NCI-H460 (cell line): ENCODE measurements around the gene RCL1. TPM values are rescaled to one million over a fixed set of nuclear protein-coding genes. Genes with fewer than 3 reads are reported as not detected.
"Not testable (repeated sequence)": the region's sequence is repeated elsewhere in the genome, so short reads cannot be mapped to it uniquely, and the experiment has no call there.

Source experiments
- DNase-seq: peaks from one replicate; pipeline ENCODE4 v3.0.0-alpha.2; 2016; ENCODE audit warnings: low read depth; ENCODE audit errors: extremely low read depth
- total RNA-seq: library from RNA; depleted of rRNA; stranded (reverse); fragments of >200 nt; shearing (Covaris generic); gene quantifications from 2 replicates; pipeline ENCODE4 v1.2.3, GENCODE V29; 2014

Gene RCL1
- total RNA-seq, 1 experiment from 2014 or later = 22.1 TPM

DNA sequence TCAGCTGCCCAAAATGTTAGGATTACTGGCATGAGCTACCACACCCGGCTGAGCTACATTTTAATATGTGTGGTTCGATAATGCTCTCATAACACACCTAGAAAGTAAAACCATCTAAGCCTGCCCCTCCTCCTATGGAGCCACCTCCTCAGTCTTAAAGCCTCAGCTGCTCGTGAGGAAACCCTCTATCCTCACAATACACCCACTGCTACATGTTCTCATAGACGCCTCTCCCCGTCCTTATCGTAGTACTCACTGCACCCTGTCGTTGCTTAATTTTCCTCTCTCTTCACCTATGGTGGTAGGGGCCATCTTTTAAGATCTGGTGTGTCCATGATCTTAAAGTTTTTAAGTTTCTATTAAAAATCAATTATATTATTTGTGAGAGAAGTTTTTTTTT is 72.9 kb downstream of the RCL1 start:
- DNase-seq = no peak

DNA sequence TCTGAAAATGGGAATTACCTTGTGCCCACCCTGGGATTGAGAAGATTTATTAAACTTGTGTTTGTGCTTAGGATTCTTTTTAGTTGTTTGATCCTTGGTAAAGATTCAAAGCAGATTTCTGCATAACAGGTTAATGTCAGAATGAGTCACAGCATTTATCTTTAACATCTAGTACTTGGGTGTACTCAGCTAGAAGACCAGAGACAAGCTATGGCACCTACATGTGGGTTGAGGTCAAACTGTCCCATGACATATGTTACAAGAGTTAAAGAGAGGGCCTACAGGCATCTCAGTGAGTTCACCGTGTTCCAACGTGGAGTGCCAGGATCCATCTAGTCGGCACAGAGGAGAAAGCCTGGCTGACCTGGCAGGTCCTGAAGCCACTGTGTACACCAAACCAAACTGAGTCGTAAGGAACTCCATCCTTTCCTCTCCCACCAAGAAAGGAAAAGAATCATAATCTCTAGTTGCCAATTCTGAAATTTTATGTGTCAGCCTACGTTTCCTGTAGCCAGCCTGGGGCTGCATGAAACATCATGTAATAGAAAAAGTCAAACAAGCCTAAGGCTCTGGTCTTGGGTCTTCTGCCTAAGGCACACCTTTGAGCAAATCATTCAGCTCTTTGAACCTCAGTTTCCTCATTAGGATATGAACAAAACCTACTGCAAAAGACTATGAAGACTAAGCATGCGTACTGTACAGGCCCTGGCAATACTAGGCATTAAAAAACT is 73.7 kb downstream of the RCL1 start:
- no peak for DNase-seq

GRCh38 chr9:4873066-4873465 is 80.3 kb downstream of the RCL1 start:
- DNase-seq = no peak

DNA sequence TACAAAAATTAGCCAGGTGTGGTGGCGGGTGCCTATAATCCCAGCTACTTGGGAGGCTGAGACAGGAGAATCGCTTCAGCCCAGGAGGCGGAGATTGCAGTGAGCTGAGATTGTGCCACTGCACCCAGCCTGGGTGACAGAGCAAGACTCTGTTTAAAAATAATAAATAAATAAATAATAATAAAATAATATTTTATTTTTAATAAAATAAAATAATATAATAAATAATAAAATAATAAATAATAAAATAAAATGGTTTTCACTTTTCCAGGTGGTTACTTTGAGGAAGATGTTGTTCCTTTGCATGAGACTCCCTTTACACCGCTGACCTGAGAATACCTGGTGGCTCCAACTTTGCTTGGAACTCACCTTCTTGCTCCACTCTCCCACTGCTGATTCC is 82.8 kb downstream of the RCL1 start:
- no peak for DNase-seq

GRCh38 chr9:4879115-4879558 is 86.4 kb downstream of the RCL1 start:
- no peak for DNase-seq

- no peak for DNase-seq
Observed at GRCh38 chr9:4883326-4883873, 90.7 kb downstream of the RCL1 start.

DNA sequence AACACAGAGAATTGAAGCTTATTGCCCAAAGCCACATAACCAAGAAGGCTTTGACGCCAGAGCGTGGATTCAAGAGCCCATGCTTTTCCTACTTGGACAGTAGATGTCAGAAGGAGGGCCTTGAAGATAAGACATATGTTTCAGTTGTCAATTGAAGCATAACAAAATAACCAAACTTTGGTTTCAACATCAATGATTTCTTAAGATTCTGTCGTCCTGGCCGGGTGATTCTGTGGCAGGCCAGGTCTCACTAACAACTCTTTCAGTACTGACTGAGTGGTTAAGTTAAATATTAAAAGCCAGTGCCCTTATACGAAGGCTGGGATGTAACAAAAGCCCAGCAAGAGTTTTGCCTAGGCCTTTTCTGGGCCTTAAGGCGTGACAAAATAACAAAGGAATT is 94.0 kb downstream of the RCL1 start:
- no peak for DNase-seq

- DNase-seq = no peak
Observed at GRCh38 chr9:4887556-4887955, 94.8 kb downstream of the RCL1 start.

DNA sequence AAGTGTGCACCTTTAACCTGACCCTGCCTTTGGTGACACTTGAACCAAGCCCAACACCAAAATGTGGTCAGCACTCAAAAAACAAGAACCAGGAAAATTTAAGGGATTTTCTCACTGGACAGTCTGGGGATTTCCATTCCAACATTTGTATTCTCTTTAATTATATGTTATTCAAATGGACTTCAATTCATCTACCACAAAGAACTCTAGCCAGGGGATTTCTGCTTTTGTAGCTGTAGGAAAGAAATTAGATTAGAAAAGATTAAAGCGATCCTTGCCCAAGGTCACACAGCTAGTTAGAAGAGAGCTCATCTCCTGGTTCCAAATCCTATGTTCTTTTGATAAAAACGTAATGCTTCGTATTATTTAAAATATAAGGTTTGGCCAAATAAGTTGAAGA is 97.5 kb downstream of the RCL1 start:
- DNase-seq = no peak

DNA sequence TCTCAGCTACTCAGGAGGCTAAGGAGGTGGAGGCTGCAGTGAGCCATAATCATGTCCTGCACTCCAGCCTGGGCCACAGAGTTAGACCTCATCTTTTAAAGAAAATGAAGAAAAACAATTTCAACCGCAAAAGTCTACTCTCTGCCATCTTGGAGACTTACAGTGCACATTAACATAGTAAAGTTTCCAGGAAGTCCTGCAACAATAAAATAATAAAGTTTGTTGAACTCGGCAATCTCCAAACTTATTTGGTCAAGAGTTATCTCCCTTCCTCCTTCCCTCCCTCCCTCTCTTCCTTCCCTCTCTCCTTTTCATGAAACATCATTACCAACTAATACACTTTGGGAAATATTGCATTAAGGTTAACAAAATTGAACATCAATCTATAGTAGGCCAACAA is 98.2 kb downstream of the RCL1 start:
- DNase-seq = no peak

GRCh38 chr9:4891674-4892073 is 98.9 kb downstream of the RCL1 start:
- DNase-seq = no peak

GRCh38 chr9:4892501-4893194 is 99.9 kb downstream of the RCL1 start:
- no peak for DNase-seq

DNA sequence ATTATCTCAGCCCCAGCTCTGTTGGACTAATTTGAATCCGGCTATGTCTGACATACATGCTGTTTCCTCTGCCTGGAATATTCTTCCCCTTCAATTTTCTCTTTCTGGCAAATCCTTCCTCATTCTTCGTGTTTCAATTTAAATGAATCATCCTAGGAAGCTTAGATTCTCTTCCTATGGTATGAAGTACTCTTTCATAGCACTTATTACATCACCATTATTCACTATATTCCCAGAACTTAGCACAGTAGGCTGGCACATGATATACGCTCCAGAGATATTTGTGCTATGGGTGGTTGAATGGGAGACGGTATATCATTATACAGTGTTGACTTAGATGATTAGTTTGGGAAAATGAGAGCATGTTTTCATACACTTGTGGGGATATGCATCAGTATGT is 101.3 kb downstream of the RCL1 start:
- DNase-seq = no peak

DNA sequence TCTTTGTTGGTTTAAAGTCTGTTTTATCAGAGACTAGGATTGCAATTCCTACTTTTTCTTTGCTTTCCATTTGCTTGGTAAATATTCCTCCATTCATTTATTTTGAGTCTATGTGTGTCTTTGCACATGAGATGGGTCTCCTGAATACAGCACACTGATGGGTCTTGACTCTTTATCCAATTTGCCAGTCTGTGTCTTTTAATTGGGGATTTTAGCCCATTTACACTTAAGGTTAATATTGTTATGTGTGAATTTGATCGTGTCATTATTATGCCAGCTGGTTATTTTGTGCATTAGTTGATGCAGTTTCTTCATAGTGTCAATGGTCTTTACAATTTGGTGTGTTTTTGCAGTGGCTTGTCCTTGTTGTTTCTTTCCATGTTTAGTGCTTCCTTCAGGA is 107.1 kb downstream of the RCL1 start:
- DNase-seq = not testable (repeated sequence)

DNA sequence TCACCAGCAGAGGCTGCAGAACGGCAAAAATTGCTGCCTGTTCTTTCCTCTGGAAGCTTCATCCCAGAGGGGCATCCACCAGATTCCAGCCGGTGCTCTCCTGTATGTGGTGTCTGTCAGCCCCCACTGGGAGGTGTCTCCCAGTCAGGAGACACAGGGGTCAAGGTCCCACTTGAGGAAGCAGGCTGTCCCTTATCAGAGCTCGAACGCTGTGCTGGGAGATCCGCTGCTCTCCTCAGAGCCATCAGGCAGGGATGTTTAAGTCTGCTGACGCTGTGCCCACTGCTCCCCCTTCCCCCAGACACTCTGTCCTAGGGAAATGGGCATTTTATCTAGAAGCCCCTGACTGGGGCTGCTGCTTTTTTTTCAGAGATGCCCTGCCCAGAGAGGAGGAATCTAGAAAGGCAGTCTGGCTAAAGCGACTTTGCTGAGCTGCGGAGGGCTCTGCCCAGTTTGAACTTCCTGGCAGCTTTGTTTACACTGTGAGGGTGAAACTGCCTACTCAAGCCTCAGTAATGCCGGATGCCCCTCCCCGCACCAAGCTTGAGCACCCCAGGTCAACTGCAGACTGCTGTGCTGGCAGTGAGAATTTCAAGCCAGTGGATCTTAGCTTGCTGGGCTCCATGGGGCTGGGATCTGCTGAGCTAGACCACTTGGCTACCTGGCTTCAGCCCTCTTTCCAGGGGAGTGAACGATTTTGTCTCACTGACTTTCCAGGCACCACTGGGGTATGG is 108.8 kb downstream of the RCL1 start:
- DNase-seq = peak; percentile 30

DNA sequence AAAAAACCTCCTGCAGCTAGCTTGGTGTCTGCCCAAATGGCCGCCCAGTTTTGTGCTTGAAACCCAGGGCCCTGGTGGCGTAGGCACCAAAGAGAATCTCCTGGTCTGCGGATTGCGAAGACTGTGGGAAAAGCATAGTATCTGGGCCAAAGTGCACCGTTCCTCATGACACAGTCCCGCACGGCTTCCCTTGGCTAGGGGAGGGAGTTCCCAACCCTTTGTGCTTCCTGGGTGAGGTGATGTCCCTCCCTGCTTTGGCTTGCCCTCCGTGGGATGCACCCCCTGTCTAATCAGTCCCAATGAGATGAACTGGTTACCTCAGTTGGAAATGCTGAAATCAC is 109.4 kb downstream of the RCL1 start:
- DNase-seq = no peak

GRCh38 chr9:4904322-4905134 is 111.8 kb downstream of the RCL1 start:
- DNase-seq = peak; percentile 20

DNA sequence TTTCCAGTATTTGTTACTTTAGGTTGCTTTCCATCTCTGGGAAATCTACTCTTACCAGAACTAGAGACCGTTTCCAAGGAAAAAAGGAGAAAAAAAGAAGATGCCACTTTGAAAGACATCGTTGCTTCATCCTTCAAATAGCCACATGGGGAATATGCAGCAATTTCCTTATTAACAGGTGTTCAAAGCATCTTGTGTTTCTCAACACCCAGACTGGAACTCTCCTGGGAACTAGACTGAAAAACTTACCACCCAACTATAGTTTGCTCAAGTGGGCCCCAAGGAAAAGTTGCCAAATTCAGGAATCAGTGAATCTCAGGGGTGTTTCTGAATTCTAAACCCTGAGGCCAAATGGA is 112.4 kb downstream of the RCL1 start:
- DNase-seq = no peak
